Measurements from ENCODE around the gene FADS6.

Gene FADS6

GRCh38 chr17:74892974-74893911 lies at the start of gene FADS6:
FADS6 (minus strand) TSS chr17:74893633; CDS start chr17:74893595, 38 bp downstream.
- no peak for DNase-seq (ENCODE audit: low spot score)

DNA sequence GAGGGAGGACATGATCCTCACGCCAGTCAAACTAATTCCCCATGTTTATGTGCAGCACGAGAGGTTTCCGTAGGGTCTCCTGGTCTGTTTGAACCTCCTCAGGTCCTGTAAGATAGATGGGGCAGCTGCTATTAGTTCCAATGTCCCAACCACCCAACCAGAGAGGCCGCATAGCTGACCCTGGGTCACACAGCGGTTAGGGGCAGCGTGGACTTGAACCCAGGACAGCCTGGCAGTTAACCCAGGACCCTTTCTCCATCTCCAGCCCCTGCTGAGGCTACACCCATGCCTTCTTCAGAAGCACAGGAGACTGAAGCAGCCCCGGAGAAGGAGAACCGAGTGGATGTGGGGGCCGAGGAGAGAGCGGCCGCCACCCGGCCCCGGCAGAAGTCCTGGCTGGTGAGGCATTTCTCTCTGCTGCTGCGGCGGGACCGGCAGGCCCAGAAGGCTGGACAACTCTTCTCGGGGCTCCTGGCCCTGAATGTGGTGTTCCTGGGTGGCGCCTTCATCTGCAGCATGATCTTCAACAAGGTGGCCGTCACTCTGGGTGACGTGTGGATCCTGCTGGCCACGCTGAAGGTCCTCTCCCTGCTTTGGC lies 47.8 kb upstream of the FADS6 start:
- no peak for DNase-seq (ENCODE audit: low spot score)

DNA sequence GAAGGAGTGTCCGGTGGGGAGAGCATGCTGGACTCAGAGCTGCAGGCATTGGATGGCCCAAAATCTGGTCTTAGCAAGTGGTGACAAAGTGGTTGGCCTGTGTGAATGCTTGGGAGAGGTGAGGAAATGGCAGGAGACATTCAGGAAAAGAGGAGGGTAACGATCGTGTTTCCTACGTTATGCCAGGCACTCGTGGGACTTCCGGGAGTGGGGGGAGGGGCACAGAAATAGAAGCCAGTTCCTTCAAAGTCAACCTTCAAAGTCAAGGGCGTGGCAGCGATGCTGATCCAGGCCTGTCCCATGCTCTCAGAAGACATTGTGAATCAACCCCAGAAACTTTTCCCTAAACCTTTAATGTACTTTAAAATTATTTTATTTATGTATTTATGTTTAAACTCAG lies 46.1 kb upstream of the FADS6 start:
- DNase-seq (ENCODE audit: low spot score): no peak

DNA sequence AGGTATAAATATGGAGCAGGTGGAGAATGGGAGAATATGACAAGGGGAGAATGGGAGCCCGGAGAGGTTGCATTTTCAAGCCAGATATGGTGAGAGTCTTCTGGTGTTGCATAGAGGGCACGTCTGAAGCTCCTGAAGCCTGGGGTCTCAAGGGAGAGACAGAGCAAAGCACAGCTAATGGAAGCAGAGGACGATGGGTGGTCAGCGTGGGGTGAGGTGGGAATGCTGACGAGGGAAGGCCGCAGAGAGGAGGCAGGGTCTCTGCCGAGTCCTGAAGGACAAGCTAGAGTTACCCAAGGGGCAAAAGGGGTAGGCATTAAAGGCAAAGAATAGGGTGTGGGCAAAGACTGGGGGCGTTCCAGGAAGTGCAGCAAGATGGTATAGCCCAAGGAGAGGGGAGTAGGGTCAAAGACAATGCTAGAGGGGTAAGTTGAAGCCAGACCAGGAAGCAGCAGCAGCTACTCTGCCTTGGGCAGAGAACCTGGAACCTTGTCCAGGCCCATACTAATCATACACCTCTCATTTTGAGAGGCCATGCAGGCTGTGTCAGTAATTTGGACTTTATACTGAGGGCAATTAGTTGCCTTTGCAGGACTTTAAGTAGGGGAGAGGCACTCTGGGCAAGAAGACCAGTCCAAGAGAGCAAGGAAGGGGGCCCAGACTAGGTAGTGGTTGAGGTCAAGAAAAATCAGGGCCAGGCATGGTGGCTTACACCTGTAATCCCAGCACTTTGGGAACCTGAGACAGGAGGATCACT lies 44.9 kb upstream of the FADS6 start:
- no peak for DNase-seq (ENCODE audit: low spot score)

DNA sequence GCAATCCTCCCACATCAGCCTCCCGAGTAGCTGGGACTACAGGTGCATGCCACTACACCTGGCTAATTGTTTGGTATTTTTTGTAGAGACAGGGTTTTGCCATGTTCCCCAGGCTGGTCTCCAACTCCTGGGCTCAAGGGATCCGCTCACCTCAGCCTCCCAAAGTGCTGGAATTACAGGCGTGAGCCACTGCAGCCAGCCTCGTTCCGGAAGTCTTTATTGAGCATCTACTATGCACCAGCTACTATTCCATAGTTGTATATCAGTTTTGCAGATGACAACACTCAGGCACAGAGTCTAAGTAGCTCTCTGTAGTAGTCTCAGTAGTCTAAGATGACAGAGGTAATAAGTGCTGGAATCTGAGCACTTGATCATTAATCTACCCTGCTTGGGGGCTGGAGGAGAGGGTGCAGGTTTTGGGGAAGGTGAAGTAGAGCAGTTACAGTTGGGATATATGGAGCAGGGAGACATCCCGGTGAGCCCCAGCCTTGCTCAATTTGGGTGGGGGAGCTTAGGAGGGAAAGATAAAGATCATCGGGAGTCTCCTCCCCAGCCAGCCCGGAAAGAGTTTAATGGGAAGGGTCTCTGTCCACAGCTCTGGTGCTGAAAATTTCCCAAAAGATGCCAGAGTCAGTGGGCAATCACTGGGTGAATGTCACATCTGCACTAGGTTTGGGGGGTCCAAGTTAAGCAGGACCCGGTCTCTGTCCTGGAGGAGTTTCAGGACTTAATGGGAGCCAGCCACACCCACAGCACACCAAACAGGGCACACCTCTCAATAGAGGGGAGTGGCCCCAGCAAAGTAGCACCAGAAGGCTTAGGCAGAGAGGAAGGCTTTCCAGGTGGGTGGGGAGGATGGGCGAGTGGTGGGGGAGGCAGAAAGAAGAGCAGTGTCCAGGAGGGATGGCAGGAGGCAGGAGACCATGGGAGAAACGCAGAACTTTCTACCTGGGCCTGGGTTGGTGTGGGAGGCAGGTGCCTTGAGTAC lies 43.9 kb upstream of the FADS6 start:
- DNase-seq (ENCODE audit: low spot score): no peak

- no peak for DNase-seq (ENCODE audit: low spot score)
These were observed 43.0 kb upstream of the FADS6 start for GRCh38 chr17:74936470-74936799.

DNA sequence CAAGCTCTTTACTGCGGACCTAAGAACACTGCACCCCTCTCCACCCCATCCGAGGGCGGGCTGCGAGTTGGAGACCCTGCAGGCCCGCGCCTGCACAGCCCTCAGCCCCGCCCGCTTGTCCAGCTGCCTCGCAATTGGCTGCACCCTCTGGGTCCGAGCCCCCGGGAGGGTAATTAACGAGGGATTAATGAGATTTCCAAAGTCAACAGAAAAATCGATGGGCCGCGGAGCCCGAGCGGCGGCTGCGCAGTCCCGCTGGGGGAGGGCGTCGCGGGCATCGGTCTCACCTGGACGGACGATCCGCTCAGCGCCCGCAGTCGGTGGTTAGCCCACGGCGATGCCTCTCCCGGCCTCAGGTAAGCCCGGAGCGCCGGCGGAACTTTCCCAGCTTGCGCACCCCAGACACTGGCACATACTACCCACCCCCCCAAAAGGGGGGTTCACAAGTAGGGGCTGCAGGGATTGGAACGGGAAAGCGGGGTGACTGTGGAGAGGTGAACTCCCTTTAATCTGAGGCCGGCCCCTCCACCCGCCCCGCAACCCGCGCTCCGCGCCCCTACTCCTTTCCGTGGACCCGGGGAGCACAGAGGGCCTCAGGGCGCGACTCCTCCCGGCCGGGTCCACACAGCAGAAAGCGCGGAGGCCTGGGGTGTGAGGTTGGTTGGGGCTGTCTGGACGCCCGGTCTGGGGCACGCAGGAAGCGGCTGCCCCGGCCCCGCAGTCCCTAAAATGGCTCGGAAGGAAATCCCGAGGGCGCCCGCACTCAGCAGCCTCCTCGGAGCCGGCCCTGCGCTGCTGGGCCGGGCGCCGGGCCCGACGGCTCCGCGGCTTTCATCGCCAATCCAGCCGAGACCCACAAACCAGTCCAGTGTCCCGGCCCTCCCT lies 42.4 kb upstream of the FADS6 start, which contains the start of gene OTOP3:
Gene OTOP3 (plus strand): TSS at position 314 of the 885 bp plus-strand sequence. CDS start 24 bp downstream, at position 338.
- no peak for DNase-seq (ENCODE audit: low spot score)

DNA sequence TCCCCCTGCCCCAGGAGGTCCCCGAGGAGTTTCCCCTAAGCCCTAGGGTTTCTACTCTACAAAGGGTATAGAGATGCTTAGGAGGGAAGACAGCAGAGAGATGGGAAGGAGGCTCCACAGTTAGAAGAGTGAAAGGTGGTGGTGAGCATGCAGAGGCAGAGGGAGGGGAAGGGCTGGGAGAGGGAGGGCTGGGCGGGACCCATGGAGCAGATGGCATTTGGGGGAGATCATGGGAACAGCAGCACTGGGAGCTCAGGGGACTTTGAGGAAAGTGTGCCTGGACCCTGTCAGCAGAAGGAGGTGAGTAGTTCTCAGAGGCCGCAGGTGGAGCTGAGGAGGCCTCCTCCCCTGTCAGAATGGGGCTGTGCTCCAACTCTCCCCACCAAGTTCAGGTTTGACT lies 41.6 kb upstream of the FADS6 start:
- no peak for DNase-seq (ENCODE audit: low spot score)

GRCh38 chr17:74930535-74931036 lies 37.2 kb upstream of the FADS6 start:
- DNase-seq (ENCODE audit: low spot score): no peak

DNA sequence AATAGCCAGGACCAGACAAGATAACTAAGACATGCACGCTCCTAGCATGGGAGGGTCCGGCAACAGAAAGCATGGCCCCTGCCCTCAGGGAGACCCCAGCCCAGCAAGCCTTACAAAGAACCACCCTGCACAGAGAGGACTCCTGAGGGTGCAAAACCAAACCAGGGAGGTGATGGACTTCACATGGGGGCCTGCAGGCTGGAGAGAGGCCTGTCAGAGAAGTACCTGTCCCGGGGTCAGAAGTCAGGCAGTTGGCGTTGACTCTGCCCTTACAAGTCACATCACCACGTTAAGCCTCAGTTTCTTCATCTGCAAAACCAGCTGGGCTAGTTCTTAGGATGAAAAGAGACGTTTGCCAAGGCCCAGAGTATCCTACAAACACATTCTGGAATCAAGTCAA lies 35.4 kb upstream of the FADS6 start:
- no peak for DNase-seq (ENCODE audit: low spot score)

- DNase-seq (ENCODE audit: low spot score): no peak
These were observed 31.8 kb upstream of the FADS6 start for GRCh38 chr17:74925242-74925641.

- no peak for DNase-seq (ENCODE audit: low spot score)
These were observed 31.0 kb upstream of the FADS6 start, which contains the start of gene OTOP2 for GRCh38 chr17:74924250-74924948. OTOP2 (plus strand) TSS chr17:74924273; CDS start chr17:74924633, 360 bp downstream.

GRCh38 chr17:74923538-74924249 lies 30.3 kb upstream of the FADS6 start:
- peak; percentile 64 for DNase-seq (ENCODE audit: low spot score)

- no peak for DNase-seq (ENCODE audit: low spot score)
These were observed 29.5 kb upstream of the FADS6 start, which contains the start of gene USH1G for GRCh38 chr17:74922694-74923537. USH1G (minus strand) TSS chr17:74923255; CDS start chr17:74923073, 182 bp downstream.

GRCh38 chr17:74922172-74922571 lies 28.7 kb upstream of the FADS6 start:
- no peak for DNase-seq (ENCODE audit: low spot score)

DNA sequence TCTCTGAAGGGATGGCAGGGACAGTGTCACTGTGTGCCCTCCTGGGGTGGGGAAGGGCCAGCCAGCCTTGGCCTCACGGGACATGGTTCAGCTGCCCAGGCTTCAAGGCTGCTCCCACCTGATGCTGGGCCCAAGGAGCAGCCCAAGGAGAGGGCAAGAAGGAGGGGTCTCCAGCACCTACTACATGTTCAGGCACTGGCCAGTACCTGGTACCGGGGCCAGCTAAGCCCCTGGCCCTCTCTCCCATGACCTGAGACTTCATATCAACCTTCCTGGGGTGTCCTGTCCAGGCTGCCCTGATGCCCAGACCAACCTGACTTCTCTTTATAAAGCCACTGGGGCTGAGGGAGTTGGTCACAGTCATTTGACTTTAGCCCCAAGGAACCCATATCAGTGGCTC lies 28.3 kb upstream of the FADS6 start:
- no peak for DNase-seq (ENCODE audit: low spot score)

- no peak for DNase-seq (ENCODE audit: low spot score)
These were observed 27.7 kb upstream of the FADS6 start for GRCh38 chr17:74921026-74921681.

Data from hematopoietic multipotent progenitor cell treated with erythropoietin and hydrocortisone succinate and interleukin-3 and kit ligand, for 15 days (in vitro differentiated cells).